GM10266 (cell line): ENCODE data around the gene RPL19.

ENCODE experiments used
- DNase-seq: peaks from one replicate; pipeline ENCODE4 v3.0.0; 2012; ENCODE audit errors: extremely low spot score
- TF ChIP-seq, protein P1 (sequence below): IDR thresholded peaks from 2 replicates; pipeline ENCODE4 v1.5.1; 2012; ENCODE audit warnings: mild to moderate bottlenecking, low read depth; ENCODE audit not compliant: control insufficient read depth, insufficient read depth; ENCODE audit errors: missing control alignments

RPL19 gene

DNA sequence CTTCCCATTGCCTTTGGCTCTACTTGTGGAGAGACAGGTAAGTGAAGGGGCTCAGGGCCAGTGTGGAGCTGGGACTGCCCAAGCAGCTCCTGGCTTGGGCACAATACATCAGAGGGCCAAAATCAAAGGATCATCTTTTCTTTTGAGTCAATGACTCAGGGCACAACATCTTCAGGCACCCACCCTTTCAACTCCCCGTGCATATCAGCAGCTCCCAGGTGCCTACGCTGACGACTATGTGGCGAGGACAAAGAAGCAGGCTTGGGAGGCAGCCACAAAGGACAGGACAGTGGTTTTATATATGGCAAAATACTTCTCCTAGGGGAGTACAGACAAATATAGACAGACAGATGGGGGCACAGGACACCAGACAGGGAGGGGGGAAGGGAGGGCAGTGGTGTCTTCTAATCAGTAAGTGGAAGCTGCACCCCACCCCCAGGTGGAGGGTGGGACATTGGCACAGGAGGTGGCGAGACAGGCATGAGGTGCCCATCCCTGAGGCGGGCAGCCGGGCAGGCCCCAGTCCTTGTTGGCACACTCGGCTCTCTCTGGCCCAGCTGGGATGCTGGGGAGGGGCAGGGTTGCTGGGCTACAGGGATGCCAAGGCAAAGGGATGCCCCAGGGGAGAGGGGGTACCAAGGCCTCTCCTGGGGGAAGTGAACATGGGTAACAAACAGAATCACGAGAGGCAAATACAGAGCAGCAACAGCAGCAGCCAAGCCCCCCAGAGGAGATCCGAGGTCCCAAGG is 26.4 kb upstream of the RPL19 start:
- TF ChIP-seq, protein P1, sequence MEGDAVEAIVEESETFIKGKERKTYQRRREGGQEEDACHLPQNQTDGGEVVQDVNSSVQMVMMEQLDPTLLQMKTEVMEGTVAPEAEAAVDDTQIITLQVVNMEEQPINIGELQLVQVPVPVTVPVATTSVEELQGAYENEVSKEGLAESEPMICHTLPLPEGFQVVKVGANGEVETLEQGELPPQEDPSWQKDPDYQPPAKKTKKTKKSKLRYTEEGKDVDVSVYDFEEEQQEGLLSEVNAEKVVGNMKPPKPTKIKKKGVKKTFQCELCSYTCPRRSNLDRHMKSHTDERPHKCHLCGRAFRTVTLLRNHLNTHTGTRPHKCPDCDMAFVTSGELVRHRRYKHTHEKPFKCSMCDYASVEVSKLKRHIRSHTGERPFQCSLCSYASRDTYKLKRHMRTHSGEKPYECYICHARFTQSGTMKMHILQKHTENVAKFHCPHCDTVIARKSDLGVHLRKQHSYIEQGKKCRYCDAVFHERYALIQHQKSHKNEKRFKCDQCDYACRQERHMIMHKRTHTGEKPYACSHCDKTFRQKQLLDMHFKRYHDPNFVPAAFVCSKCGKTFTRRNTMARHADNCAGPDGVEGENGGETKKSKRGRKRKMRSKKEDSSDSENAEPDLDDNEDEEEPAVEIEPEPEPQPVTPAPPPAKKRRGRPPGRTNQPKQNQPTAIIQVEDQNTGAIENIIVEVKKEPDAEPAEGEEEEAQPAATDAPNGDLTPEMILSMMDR: no peak
- DNase-seq: no peak

DNA sequence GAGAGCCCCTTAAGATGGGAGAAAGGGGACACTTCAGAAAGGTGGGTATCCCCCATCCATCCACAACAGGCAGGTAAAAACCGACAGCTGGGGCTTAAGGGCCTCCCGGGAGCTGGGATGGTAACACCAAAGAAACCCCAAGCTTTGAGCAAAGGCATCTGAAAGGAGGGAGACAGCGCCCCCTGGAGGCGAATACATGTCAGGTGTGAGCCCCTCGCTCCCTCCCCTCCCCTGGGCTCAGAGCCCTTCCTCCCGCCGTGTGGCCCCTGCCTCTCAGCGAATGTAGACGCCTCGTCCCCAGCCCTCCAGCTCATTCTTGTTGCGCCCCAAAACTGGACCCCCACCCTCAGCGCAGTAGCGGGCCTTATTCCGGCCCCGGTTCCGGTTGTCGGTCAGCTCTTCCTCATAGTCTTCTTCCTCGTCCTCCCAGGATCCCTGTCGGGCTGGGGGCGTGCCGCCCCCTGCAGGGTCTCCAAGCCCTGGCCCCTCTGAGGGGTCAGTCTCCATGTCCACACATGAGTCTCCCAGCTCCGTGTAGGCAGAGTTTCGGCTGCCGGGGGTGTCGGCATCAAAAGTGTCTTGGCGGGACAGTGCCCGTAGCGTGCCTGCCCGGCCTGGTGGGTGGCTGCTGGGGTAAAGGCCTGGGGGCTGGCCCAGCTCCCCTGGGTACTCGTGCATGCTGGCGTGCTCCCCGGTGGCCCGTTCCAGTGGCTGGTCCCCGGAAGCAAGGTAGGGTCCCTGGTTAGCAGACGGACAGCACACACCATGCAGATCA is 25.0 kb upstream of the RPL19 start:
- TF ChIP-seq, protein P1: peak; percentile 75
- DNase-seq: peak; percentile 84

DNA sequence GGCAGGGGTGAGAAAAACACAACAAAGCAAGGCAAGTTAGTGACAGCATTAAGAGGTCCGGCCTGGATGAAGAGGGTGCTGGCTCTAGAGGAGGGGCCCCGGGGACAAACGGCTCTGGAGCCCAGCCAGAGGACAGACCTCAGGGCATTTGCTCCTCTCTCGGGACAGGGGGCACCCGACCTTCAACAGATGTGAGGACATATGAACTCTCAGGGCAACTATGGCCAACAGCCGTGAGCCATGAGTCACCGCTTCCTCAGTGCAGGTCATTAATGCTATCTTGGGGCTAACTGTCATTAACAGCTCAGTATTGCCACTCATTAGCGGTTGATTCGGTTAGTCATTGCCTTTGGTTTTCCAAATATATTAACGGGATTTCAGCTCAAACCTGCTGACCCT is 24.4 kb upstream of the RPL19 start:
- TF ChIP-seq, protein P1: no peak
- no peak for DNase-seq

DNA sequence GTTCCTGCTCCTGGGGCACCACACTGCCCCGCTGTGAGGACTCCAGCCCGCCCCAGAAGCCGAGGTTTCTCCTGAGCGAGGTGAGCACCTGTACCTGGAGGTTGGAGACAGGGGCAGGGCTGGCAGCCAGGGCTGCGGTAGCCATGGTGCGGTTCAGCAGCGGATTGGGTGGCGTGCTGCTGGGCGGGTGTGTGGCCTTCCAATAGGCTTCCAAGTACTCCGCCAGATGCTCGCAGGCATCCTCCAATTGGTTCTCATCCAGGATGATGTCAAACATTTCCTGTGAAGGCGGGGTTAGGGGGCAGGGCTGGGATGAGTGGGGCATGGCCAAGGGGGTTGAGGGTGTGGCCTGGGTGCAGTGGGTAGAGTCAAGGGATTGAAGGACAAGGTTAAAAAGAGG is 22.8 kb upstream of the RPL19 start:
- no peak for DNase-seq
- TF ChIP-seq, protein P1: no peak

DNA sequence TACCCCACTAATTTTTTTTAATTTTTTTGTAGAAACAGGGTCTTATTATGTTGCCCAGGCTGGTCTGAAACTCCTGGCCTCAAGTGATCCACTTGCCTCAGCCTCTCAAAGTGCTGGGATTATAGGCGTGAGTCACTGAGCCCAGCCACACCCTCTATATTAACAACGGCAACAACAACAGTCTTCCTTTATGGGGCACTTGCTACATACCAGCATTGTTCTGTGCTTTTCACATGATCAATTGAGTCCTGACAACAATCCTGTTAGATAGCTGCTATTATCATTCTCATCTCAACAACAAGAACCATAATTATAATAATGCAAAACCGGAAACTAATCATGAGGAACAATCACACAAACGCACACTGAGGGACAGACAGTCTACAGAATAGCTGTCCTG is 21.5 kb upstream of the RPL19 start:
- TF ChIP-seq, protein P1: no peak
- no peak for DNase-seq

DNA sequence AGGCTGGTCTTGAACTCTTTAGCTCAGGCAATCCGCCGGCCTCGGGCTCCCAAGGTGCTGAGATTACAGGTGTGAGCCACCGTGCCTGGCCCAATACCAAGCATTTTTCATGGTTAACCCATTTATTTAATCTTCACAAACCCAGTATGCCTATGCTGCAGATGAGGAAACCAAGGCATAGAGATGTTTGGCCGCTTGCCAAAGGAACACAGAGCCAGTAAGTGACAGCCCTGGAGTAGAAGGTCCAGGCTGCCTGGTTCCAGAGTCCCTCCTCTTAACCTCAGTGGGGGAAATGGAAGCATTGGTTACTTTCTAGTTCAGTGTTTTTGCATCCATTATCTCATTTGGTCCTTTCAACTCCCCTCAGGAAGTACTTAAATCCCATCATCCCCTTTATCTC is 18.8 kb upstream of the RPL19 start:
- DNase-seq: no peak
- TF ChIP-seq, protein P1: no peak

DNA sequence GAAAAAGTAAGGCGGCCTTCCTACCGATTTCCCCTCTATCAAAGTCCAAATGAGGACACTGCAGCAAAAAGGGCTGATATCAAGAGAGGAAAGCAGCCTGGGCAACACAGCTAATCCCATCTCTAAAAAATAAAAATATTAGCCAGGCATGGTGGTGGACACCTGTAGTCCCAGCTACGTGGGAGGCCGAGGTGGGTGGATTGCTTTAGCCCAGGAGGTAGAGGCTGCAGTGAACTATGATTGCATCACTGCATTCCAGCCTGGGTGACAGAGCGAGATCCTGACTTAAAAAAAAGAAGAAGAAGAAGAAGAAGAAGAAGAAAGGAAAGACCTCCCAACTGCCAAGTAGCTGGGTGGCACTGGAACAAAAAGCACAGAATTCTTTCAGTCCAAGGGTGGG is 17.0 kb upstream of the RPL19 start:
- no peak for DNase-seq

More for the DNA sequence above, 17.0 kb upstream of the RPL19 start:
- TF ChIP-seq, protein P1: no peak
